GM18951 (cell line): ENCODE results near the gene ELOA2.

Source experiments
- POLR2A ChIP-seq: IDR thresholded peaks from 4 replicates; pipeline ENCODE4 v1.6.1; 2011; ENCODE audit warnings: mild to moderate bottlenecking; ENCODE audit not compliant: insufficient read length, insufficient read depth; ENCODE audit errors: extremely low read depth
- in situ Hi-C: fragments of 300-500 bp; cut with MboI; formaldehyde crosslinking; loops from one replicate; pipeline ENCODE4 v1.12.0; 2022; ENCODE audit warnings: low sequenced_read_pairs, mixed read lengths, inconsistent platforms; ENCODE audit not compliant: unreplicated experiment

The ELOA2 gene, protein sequence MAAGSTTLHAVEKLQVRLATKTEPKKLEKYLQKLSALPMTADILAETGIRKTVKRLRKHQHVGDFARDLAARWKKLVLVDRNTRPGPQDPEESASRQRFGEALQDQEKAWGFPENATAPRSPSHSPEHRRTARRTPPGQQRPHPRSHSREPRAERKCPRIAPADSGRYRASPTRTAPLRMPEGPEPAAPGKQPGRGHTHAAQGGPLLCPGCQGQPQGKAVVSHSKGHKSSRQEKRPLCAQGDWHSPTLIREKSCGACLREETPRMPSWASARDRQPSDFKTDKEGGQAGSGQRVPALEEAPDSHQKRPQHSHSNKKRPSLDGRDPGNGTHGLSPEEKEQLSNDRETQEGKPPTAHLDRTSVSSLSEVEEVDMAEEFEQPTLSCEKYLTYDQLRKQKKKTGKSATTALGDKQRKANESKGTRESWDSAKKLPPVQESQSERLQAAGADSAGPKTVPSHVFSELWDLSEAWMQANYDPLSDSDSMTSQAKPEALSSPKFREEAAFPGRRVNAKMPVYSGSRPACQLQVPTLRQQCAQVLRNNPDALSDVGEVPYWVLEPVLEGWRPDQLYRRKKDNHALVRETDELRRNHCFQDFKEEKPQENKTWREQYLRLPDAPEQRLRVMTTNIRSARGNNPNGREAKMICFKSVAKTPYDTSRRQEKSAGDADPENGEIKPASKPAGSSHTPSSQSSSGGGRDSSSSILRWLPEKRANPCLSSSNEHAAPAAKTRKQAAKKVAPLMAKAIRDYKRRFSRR

DNA sequence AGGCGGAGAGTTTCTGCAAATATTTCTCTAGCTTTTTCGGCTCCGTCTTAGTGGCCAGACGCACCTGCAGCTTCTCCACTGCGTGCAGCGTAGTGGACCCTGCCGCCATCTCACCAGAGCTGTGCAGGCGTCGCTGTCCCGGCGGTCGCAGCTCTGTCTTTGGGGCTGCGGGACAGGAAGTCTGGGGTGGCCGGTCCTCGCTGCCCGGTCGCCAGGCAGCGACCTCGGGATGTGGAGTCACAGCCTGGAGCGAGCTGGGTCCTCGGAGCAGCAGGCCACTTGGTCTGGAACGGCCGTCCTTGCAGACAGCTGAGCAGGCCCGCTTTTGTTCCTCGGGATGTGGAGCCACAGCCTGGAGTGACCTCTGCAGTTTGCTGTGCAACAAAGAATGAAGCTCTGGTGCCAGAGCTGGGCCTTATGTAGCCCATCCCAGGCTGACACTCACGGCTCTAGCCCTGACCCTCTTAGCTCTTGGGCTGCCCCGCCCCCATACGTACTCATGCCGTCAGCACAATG lies at the start of gene ELOA2:
Gene ELOA2 (minus strand): TSS at position 466 of the 516 bp plus-strand sequence. CDS start 357 bp downstream, at position 109.
- TF ChIP-seq POLR2A = no peak
- in situ Hi-C loops = no loop called here

DNA sequence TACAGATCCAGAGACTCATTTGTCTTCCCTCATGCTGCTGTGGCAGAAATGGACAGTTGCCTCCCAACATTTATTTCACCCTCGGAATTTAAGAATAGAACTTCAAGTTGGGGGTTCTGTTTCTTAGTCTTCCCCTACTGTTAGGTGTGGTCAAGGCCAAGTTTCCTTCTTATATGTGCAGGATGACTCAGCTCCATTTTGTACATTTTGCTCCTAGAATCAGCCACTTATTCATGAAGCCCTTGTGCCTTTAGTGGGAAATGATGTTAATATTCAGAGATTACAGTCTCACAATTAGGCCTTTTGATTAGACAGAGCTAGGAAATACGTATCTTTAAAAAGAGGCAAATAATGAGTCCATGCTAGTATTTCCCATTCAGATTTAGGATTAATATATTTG lies 46.2 kb upstream of the ELOA2 start:
- in situ Hi-C loops = no loop called here
- TF ChIP-seq POLR2A = no peak

DNA sequence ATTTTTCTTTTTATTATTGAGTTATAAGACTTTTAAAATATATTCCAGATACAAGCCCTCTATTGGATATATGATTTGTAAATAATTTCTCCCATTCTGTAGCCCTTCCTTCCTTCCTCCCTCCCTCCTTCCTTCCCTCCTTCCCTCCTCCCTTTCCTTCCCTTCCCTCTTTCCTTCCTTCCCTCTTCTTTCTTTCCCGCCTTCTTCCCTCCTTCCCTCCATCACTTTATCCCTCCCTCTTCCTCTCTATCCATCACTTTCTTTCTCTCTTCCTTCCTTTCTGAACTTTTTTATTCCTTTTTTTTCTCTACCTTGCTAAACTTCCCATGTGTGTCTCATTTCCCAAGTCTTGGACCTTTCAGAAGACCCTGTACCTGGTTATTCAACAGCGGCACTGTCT lies 45.5 kb upstream of the ELOA2 start:
- TF ChIP-seq POLR2A = no peak
- in situ Hi-C loops = no loop called here

DNA sequence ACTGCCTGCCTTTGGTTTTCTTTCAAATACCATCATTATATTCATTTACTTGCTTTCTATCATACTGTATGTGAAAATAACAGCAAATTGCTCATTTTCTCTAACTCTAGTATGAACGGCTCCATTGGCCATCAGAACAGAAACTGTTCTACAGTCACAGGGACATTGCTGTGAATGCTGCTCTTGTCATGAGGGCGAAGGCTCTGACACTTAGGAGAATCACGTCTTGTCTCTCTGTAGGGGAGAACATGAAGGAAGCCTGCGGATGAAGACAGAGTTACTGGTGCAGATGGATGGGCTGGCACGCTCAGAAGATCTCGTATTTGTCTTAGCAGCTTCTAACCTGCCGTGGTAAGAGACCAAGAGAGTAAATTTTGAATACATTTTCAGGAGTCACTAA lies 41.7 kb upstream of the ELOA2 start:
- in situ Hi-C loops = no loop called here

DNA sequence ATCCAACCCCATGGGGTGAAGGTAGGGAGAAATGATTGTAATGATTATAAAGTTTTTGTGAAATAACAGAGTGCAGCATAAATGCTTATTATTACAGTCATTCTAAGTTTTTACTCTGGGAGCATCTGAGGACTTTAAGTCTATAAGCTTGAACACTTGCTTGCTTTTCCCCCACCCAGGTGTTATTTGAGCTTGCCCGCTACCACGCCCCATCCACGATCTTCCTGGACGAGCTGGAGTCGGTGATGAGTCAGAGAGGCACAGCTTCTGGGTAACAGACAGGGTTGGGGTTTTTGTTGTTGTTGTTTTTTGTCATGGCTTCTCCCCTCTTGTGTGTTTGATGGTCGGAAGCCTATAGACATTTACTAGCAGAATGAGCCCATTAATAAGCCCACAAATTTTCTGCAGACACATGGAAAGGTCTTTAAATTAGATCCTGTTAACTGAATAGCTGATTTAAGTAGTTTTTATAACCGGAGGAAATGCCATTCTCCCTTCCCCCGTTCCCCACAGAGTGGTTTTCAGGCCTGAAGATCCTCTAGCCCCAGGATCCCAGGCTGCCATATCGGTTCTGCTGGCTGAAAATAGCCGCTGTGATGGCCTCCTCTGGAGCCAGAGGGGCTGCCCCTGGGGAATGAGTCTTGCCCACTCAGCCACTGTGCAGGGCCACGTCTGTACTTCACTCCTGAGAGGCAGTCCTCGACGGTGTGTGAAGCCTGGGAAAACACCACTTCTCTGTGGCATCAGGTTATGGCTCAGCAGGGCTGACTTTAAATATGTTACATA lies 39.9 kb upstream of the ELOA2 start:
- TF ChIP-seq POLR2A = no peak
- in situ Hi-C loops = no loop called here

More for the DNA sequence above, 41.7 kb upstream of the ELOA2 start:
- TF ChIP-seq POLR2A = no peak

DNA sequence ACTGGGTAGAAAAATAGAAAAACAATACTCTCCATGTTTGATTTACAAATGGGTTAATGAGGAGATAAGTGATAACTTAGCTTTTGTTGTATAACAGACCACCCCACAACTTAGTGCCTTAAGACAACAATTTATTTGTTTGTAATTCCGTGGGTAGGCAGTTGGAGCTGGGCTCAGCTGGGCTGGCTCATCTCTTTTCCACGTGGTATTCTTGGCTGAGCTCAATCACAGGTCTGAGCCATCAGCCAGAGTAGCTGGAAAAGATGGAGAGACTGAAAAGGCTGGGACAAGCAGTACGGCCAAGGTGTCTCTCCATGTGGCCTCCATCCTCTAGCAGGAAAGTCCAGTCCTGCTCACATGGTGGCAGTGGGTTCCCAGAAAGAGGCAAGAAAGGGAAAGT lies 32.2 kb upstream of the ELOA2 start:
- in situ Hi-C loops = no loop called here
- TF ChIP-seq POLR2A = no peak

DNA sequence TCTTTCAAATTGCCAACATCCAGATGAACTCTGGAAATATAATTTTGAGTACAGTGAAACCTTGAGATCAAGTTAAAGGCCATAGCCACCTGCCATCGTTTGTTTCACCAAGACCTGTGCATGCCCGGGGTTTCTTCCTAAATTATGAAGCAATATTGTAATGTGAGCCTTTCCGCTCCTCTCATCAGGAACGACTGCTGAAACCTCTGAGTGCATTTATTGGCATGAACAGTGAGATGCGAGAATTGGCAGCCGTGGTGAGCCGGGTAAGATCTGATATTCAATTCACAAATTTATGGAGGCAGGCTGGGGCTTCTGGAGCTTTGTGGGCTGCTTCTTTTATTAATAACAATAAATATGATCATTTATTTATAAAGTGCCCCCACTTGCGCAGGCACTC lies 27.7 kb upstream of the ELOA2 start:
- no peak for TF ChIP-seq POLR2A
- in situ Hi-C loops = no loop called here

DNA sequence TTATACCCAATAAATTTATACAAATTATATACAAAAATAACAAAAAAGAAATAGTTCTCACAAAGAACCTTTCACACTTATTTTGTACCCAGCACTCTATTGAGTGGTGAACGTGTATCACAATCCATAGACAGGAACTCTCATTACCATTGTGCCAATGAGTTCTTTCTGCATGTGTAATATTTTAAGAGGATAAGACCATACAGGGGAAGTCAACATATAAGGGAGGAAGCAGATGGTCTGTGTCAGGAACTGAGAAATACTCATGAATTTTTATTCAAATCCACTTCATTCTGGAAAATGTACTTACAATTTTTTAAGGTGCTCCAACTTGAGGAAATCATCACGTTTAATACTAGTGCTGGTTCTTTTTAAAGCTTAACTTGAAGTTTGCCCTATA lies 27.1 kb upstream of the ELOA2 start:
- in situ Hi-C loops = no loop called here
- TF ChIP-seq POLR2A = no peak

DNA sequence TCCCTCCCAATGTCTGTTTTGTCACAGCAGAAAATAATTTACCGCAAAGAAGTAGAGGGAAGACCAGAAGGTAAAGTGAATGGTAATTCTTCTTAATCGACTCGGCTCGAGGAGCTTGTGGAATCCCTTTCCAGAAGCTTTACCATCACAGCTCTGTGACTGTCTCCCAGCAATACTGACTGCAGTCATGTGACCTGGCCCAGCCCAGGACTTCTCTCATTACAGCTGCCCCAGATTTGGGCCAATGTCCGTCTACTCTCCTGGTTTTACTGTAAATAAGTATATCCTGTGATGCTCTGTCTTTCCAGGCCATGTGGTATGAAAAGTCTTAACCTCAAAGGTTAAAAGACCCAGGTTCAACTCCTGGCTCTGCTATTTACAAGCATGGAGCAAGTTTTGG lies 18.9 kb upstream of the ELOA2 start:
- no peak for TF ChIP-seq POLR2A
- in situ Hi-C loops = no loop called here

DNA sequence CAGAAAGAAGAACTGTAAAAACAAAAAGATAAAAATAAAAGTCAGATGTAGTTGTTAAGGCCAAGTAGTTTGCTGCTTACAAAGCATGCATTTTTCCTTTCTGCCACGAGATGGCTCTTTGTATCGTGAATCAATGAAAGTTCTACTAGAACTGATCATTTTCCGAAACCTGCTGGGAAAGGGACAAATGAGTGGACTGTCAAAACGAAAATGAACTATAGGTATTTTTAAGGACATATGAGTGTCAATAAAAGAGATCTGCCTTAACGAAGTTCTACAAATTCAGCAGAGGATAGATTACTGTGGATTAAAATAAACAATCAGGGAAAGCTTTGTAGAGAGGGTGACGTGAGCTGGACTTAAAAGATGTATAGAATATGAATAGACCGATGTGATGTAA lies 15.0 kb upstream of the ELOA2 start:
- TF ChIP-seq POLR2A = no peak
- in situ Hi-C loops = no loop called here

DNA sequence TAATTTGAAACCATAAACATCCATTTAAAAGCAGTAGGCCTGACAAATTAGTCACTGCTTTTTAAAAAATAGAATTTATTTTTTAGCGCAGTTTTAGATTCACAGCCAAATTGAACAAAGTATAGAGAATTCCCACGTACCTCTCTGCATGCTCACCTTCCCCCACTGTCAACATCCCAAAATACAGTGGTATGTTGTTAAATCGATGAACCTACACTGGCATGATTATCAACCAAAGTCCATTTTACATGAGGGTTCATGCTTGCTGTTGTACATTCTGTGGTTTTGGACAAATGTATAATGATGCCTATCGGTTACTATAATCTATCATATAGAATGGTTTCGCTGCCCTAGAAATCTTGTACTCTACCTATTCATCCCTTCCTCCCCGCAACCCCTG lies 5.6 kb upstream of the ELOA2 start:
- TF ChIP-seq POLR2A = no peak
- in situ Hi-C loops = no loop called here

DNA sequence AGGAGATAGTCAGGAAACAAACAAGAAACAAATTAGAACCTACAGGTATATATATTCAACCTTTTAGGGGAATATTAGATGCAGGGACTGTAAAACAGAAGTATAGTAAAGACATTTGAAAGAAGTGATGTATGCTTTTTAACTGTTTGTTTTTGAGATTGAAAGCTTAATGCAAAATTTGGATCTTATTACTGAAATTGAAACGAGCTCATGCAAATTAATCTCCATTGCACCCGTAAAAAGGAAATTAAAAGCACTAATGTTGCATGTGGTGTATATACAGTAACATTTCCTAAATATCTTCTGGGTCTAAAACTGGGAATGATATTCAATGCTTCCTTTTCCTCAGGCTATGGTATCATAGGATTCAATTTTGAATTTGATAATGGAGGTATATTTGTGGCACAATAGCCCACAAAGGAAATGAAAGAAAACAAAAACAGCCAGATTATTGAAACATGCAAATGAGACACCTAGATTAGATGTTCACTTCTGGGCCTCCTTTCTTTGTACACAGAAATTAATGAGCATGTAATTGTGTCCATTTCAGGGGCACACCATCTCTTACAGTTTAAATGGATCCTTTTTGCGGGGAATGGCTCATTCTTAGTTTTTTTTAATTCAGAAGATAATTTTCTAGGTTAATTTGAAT lies 1.6 kb upstream of the ELOA2 start:
- TF ChIP-seq POLR2A = no peak
- in situ Hi-C loops = no loop called here
